Epithelial cell of prostate (primary cell): ENCODE measurements around the gene GRHL3.
"Not testable (repeated sequence)": the region's sequence is repeated elsewhere in the genome, so short reads cannot be mapped to it uniquely, and the experiment has no call there.

Source experiments
- DNase-seq: peaks from one replicate; pipeline ENCODE4 v3.0.0-alpha.2; 2011; ENCODE audit warnings: low read depth, low spot score
- H3K27ac ChIP-seq: fragments of 450-650 bp; 2 replicates; pipeline ENCODE4 v1.5.1; 2017; ENCODE audit warnings: mild to moderate bottlenecking

The GRHL3 gene

DNA sequence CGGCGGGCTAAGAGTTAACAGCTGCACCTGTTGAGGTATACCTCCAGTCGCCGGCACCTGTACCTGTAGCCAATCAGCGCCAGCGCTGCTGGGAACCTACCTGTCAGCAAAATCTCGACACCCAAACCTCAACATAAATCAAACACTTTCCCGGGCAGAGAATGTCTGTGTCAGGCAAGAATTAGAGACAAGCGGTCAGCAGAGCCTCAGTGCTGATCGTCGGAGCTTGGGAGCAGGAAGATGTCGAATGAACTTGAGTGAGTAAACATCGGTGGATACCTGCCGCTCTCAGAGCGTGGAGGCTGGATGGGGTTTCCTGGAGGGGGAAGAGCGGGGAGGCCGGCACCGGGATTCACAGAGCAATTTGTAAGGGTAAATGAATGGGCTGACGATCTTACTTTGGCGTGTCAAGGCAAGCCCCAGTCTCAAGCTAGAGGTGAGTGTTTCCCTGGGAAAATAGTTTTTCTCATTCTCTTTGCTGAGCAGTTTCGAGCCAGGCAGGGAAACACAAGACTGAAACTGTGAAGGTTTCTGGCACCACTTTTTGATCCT, at the start of gene GRHL3:
GRHL3 (plus strand) TSS at position 46 of the 552 bp plus-strand sequence; CDS start at position 241, 195 bp downstream.
- peak within 1 kb of the TSS; percentile 98 for H3K27ac ChIP-seq
- peak; percentile 94 for DNase-seq

DNA sequence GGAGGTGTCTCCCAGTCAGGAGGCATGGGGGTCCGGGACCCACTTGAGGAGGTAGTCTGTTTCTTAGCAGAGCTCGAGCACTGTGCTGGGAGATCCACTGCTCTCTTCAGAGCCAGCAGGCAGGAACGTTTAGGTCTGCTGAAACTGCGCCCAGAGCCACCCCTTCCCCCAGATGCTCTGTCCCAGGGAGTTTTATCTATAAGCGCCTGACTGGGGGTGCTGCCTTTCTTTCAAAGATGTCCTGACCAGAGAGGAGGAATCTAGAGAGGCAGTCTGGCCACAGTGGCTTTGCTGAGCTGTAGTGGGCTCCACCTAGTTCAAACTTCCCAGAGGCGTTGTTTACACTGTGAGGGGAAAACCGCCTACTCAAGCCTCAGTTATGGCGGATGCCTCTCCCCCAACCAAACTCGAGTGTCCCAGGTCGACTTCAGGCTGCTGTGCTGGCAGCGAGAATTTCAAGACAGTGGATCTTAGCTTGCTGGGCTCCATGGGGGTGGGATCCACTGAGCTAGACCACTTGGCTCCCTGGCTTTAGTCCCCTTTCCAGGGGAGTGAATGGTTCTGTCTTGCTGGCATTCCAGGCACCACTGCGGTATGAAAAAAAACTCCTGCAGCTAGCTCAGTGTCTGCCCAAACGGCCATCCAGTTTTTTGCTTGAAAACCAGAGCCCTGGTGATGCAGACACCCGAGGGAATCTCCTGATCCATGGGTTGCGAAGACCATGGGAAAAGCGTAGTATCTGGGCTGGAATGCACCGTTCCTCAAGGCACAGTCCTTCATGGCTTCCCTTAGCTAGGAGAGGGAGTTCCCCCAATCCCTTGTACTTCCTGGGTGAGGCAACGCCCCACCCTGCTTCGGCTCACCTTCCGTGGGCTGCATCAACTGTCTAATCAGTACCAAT, 44.7 kb upstream of the GRHL3 start:
- DNase-seq, H3K27ac ChIP-seq: not testable (repeated sequence)

- DNase-seq, result no peak
- no peak overlapping the region for H3K27ac ChIP-seq
Measured at GRCh38 chr1:24275104-24275410, 44.1 kb upstream of the GRHL3 start.

GRCh38 chr1:24275510-24275909, 43.6 kb upstream of the GRHL3 start:
- DNase-seq, result no peak
- no peak overlapping the region for H3K27ac ChIP-seq

DNA sequence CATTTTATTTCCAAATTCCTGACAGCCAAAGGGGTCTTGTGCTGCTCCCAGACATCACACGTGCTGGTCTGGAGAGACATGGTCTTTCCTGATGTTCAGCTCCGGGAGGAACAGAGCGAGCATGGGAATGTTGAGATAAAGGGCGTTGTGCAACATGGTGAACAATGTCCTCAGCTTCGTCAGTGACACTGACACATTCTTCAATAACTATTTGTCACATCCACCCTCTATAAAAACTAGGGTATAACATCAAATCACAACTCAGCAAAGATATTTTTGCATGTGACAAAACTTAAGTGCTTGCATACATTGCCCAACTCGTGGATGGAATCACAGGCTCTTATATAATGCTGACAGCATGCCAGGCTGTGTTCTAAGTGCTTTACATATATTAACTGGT, 42.4 kb upstream of the GRHL3 start:
- no peak overlapping the region for H3K27ac ChIP-seq
- DNase-seq, result no peak

DNA sequence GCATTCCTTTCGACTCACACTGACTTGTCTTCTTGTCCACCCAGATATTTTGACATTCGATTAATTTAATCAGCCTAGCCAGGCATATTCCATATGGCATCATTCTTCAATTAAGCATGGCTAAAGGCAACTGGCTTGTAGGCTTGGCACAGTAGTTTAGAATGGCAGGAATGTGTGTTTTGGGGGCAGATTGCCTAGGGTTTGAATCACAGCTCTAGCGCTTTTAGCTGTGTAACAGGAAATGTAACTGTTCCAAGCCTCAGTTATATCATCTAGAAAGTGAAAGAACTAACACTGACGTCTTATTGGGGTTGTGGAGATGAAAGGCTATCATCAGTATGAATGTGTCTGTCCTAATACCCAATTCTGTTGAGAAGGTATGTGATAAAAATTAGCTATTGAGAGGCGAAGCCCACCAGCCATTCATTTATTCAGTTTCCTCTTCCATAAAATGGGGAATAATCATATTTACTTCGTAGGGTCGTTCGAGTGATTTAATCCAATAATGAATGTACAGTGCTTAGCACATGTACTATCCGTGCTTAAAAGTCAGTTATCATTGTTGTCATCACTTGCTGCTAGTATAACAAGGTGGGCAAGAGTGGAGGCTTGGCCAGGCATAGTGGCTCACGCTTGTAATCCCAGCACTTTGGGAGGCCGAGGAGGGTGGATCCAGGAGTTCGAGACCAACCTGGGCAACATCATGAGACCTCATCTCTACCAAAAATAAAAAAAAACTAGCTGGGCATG, 41.6 kb upstream of the GRHL3 start:
- no peak overlapping the region for H3K27ac ChIP-seq
- DNase-seq, result no peak

DNA sequence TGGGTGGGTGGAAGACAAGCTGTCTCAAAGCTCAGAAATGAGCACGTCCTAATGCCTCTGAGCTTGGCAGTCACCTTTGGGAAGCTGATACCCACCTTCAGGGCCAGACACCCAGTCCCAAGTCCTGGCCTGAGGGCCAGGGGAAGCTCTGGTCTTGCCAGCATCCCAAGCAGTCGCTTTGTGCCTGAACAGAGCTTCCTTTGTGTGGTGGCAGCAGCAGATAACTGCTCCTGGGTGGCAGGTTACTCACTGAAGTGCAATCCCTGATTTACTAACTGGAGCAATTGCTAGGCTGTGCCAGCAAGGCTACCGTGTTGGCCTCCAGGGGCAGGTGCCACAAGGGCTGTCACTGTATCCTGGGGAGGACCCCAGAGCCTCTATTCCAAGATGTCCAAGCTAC, 40.4 kb upstream of the GRHL3 start:
- H3K27ac ChIP-seq, result no peak overlapping the region
- no peak for DNase-seq

DNA sequence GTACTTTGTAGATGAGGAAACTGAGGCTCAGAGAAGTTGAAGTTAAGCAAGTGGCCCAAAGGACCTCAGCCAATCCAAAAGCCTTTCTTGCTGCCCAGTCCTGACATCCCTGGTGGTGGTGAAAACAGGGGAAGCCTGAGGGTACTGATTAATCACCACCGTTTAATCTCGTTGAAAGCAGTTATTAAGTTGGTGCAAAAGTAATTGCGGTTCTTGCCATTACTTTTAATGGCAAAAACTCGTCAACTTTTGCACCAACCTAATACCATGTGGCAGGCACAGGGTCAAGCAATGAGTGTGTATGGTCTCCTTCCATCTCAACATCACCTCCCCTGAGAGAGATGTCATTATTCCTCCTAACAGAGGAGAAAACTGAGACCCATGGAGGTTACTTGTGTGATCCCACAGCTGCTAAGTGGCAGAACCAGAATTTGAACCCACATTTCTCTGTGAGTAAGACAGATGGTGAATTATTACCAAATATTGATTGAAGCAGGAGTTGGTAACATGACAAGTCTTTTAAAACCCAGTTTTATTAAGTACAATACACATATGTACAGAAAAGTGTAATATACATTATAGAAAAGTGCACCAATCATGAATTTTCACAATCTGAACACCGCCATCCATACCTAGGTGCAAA, 39.4 kb upstream of the GRHL3 start:
- DNase-seq, result no peak
- H3K27ac ChIP-seq, result no peak overlapping the region

GRCh38 chr1:24281591-24281990, 37.6 kb upstream of the GRHL3 start:
- DNase-seq, result no peak
- H3K27ac ChIP-seq, result no peak overlapping the region

GRCh38 chr1:24282491-24282890, 36.7 kb upstream of the GRHL3 start:
- peak overlapping the region; percentile 93 for H3K27ac ChIP-seq
- no peak for DNase-seq

DNA sequence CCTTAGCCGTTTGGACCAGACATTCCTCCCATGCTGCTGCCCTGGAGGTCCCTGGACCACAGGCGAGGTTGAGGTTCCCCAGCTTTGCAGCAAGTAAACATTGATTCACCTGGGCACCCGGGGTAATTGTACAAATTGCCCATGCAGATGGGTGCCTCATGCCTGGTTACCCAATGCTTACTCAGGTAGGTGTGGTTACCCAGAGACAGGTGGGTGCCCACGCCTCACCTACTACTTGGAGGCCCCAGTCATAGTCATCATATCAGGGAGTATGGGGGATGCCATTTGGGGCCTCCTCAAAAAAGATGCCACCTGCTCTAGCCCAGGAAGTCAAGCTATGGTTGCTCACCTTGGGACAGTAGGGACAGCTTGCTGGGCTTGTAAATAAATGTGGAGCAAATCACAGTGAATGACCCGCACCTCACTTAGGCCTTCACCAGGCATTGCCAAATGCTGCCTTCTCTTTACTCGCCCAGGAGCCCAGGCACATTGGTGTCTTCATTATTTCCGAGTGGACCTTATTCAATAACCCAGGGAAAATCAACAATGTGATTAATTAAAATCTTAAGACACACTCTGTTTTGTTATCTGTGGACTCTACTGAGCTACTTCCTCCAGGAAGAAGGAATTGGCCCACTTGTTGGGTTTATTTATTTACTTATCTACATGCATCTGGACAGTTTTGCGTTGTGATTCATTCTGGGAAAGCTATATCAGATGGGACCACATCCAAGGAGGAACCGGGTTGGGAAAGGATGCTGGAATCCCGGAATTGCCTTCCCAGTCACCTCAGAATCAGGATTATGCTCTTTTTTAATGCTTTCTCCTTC, 35.6 kb upstream of the GRHL3 start:
- H3K27ac ChIP-seq, result peak overlapping the region; percentile 93
- peak; percentile 87 for DNase-seq

- H3K27ac ChIP-seq, result peak overlapping the region; percentile 93
- peak; percentile 61 for DNase-seq
Measured at GRCh38 chr1:24284156-24284471, 35.0 kb upstream of the GRHL3 start.

GRCh38 chr1:24285231-24285630, 33.9 kb upstream of the GRHL3 start:
- peak; percentile 73 for DNase-seq
- peak overlapping the region; percentile 93 for H3K27ac ChIP-seq

DNA sequence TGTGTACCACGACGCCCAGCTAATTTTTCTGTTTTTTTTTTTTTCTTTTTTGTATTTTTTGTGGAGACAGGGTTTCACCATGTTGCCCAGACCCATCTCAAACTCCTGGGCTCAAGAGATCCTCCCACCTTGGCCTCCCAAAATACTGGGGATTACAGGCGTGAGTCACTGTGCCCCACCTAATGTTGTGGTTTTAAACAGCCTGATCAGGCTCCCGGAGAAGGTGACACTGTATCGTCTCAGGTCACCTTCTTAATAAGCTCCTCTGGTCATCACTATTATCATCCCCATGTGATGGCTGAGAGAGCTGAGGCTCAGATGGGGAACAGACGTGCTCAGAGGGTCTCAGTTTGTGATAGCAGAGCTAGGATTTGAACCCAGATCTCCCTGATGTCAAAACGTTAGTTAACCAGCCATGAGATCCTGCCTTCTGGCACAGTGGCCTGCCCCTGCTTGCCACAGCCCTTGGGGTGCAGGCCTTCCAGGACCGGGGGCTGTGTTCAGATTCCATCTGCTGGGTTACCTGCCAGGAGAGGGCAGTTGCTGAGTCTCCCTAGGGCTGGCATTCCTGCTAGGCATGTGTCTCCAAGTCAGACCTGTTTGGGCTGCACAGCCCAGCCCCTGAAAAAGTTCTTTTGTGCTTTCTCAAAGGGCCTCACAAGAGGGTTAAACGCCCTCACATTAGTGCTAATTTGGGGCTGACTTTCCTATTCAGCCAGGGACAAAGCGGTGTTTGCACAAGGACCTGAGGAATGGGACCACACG, 32.7 kb upstream of the GRHL3 start:
- DNase-seq, result no peak
- H3K27ac ChIP-seq, result peak overlapping the region; percentile 93

GRCh38 chr1:24287779-24288178, 31.4 kb upstream of the GRHL3 start:
- H3K27ac ChIP-seq, DNase-seq: not testable (repeated sequence)

DNA sequence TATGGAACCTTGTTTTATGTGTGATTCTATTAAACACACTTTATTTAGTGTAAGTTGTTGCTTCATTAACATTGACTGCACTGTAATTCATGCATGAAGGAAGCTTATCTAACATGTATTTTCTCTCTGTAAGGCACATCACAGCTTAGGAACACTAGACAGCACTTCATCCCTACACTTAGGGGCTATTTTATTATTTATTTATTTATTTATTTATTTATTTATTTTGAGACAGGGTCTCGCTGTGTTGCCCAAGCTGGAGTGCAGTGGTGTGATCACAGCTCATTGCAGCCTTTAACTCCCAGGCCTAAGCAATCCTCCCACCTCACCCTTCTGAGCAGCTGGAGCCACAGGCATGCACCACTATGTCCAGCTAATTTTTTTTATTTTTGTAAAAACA, 30.7 kb upstream of the GRHL3 start:
- DNase-seq, result no peak
- H3K27ac ChIP-seq, result no peak overlapping the region

GRCh38 chr1:24289937-24290595, 29.1 kb upstream of the GRHL3 start:
- peak; percentile 73 for DNase-seq
- peak overlapping the region; percentile 59 for H3K27ac ChIP-seq

GRCh38 chr1:24290933-24291487, 28.1 kb upstream of the GRHL3 start:
- no peak for DNase-seq
- no peak overlapping the region for H3K27ac ChIP-seq
